Activated T-cell treated with anti-CD3 and anti-CD28 coated beads for 48 hours (primary cell): ENCODE results near the gene CD44.
A peak's percentile ranks its signal among the peaks of the same experiment; 100 is the strongest.
"Not testable (repeated sequence)": the region's sequence is repeated elsewhere in the genome, so short reads cannot be mapped to it uniquely, and the experiment has no call there.

Experiments
- DNase-seq: peaks from one replicate; pipeline ENCODE4 v3.0.0-alpha.2; 2020; ENCODE audit warnings: low read depth

Gene CD44

GRCh38 chr11:35138943-35139721 lies at the start of gene CD44:
CD44 (plus strand) TSS chr11:35139171; CDS start chr11:35139304, 133 bp downstream.
- DNase-seq = peak; percentile 58

DNA sequence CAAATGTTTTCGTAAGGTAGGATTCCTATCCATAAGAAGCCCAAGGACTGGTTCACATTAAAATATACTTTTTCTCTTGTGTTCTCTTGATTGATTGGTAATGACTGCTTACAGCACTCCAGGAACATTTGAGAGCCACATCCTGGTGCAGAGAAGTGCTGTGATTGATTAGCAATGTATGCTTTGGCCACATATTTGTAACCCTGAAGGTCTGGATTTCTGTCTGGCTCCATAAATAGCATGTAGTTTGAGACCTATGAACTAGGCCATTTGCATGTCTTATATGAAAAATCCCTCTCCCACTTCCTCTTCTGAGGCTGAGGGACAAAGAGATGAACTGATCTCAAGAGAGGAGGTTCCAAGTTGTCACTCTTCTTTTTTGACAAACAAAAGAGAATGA lies 49.3 kb upstream of the CD44 start:
- no peak for DNase-seq

GRCh38 chr11:35090125-35090524 lies 48.8 kb upstream of the CD44 start:
- DNase-seq = no peak

- not testable (repeated sequence) for DNase-seq
Measured at GRCh38 chr11:35090991-35091390, 48.0 kb upstream of the CD44 start.

DNA sequence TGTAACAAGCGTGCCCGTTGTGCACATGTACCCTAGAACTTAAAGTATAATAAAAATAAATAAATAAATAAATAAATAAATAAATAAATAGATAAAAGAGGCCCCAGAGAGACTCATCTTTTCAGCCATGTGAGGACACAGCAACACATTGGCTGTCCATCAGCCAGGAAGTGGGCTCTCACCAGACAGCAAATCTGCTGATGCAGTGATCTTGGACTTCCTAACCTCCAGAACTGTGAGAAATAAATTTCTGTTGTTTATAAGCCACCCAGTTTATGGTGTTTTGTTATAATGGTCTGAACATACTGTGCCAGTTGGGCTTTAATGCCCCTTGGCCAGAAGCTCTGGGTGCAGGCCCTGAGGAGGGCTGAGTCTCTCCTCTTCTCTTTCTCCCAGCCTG lies 42.2 kb upstream of the CD44 start:
- DNase-seq = no peak

DNA sequence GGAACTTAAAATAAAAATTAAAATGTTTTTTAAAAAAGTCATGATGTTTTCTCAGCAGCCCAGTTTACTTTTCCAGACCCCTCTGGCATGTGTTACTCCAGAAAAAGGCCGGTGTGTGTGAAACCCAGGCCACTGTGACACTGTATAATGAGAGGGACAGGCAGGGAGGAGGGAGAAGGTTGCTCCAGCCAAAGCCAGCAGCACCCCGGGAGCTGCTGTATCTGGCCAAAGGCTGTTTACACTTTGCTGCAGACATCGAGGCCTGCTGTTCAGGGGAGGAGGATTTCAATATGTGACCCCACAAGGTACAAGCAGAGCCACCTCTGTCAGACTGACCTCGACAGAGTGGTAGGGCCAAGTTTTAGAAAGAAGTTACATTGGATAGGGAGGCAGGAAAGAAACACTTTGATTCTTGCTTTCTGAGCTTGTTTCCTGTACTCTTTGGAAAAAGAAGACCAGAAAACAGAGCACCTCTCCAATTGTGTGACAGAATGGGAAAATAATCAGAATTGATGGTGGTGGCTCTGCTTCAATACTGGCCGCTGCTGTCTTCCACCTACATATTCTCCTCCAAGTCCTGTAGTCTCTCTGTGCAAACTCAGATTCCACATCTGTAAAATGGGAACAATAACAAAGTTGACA lies 41.0 kb upstream of the CD44 start:
- DNase-seq = no peak

- DNase-seq = no peak
Measured at GRCh38 chr11:35098855-35099254, 40.1 kb upstream of the CD44 start.

GRCh38 chr11:35099278-35100012 lies 39.5 kb upstream of the CD44 start:
- no peak for DNase-seq

DNA sequence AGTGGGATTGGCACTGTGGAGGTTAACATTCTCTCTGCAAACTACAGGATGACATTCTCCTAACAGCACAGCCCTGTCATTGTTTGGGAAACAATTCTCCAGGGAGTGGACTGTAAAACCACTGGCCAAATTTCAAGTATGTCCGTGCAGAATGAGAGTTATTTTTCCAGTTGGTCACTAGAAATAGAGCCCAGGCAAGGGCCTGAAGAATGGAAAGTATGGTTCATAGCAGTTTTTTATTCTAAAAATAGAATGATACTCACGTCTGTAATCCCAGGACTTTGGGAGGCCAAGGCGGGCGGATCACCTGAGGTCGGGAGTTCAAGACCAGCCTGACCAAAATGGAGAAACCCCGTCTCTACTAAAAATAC lies 39.0 kb upstream of the CD44 start:
- no peak for DNase-seq

DNA sequence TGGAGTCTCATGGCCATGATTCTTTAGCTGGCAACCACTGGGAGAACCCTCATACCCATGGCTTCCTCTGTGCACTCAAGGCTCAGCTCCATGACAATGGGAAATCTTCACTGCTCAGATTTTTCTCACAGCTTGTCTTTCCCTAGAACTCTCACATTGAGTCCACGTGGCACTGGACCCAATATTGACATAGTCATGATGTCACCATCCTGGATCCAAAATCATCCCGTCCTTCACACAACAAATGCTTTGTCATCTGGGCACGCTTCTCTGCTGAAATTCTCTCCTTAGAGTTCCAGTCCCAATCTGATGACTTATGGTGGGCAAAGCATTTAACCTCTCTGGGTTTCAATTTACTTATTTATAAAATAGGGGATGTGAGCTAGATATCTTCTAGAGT lies 37.7 kb upstream of the CD44 start:
- no peak for DNase-seq

DNA sequence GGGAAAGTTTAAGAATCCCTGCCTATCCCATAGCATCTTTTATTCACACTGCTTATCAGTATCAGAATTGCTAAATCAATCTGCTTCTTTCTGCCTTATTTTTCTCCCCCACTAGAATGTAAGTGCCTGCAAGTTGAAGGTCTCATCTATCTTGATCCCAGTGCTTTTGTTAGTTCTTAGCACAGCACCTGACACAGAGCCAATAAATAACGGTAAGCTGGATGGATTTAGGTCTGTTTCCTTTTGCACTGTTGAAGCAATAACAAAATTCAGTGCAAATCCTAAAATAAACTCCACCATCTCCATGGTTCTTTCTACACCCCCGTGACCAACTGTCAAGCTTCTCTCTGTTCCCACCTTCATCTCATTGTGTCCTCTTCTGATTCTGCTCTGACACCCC lies 36.7 kb upstream of the CD44 start:
- no peak for DNase-seq

DNA sequence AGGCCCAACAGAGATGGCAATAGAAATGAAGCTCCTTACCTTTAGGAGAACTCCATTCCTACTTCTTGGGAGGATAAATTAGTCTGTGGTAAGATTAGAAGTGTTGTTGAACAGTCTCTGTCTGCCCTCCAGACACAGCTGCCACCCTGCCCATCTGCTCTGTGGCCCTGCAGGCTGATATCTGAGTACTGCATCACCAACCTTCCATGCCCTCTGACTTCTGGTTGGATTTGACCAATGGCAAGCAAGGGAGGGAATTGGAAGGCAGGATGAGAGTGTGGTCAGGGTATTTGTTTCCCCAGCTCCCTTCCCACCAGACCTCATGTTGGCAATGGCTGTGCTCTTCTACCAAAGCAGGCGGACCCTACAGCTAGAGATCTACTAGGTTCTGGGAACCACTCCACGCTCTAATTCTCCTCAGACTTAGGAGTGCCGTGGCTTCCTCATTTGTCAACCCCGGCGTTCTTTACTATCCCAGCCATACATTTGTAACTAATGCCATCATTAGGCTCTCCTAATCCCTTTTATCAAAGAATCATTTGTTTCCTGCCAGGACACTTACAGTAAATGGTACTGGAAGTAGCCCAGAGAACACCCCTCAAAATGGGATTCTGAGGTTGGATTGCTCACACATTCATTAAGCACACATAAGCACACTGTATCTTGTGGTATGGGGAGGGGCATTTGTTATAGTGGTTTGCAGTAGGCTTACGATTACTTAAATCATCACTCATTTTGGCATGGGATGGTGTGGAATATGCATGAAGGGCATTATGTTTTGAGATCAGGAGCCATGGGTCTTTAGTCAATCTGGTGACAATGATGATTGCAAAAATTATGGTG lies 35.4 kb upstream of the CD44 start:
- no peak for DNase-seq

DNA sequence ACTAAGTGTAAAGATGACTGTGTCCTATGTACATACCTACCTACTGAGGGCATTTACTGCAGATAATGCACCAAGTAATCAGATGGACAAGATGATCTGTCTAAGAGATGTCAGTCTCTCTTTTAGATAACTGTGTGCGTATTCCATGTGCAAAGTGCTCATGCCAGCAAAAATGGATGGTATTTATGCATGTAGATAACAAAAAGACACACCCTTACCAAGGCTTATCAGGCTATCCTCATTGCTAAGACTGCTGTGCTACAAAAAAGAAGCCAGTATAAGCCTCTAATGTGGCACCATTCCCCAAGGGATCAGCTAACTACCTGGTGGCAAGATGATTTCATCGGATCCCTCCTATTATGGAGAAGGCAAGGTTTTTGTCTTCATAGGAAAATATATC lies 34.3 kb upstream of the CD44 start:
- DNase-seq = no peak

DNA sequence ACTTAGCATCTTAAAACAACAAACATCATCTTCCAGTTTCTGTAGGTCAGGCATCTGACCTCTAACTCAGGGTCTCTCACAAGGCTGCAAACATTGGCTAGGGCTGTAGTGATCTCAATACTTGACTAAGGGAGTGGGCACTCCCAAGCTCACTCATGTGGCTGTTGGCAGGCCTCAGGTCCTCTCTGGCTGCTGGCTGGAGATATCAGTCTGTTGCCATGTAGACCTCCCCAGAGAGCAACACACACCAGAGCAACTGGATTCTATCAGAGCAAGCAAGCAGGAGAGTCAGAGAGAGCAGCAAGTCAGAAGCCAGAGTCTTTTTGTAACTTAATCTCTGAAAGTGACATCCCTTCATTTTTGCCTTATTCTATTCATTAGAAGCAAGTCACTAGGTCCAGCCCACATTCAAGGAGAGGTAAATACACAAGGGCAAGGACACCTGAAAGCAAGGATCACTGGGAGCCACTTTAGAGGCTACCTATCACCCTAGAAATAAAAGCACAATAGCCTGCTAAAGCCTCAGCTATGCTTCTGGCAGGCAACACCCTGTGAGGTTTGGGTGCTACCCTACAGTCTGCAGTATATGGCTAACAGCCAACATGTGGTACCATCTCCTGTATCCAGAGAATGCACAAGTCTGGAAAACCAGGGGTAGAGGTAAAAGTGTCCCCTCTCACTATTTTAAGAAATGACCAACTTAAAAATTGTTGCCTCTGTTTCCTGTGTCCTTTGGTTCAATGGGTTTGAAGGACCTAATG lies 33.5 kb upstream of the CD44 start:
- no peak for DNase-seq

DNA sequence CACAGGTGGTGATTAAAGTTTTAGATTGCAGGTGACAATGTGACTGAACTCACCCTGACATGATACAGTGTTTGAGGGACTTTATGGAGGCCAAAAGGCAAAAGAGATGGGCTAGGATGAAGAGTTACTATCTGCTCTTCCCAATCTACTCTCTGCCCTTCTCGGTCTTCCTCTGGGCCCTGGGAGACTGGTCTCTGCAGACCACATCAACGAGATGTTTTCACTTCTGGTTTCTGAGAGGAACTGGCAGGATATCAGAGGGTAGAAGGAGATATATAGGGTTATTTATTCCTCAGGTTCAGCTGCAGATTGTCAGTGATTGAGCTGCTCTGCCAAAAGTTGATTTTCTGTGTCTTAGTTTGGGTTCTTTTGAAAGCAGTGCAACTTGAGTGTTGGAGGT lies 32.4 kb upstream of the CD44 start:
- DNase-seq = no peak

GRCh38 chr11:35107861-35108260 lies 31.1 kb upstream of the CD44 start:
- no peak for DNase-seq

- DNase-seq = not testable (repeated sequence)
Measured at GRCh38 chr11:35108336-35108735, 30.6 kb upstream of the CD44 start.

GRCh38 chr11:35109041-35109440 lies 29.9 kb upstream of the CD44 start:
- DNase-seq = no peak

DNA sequence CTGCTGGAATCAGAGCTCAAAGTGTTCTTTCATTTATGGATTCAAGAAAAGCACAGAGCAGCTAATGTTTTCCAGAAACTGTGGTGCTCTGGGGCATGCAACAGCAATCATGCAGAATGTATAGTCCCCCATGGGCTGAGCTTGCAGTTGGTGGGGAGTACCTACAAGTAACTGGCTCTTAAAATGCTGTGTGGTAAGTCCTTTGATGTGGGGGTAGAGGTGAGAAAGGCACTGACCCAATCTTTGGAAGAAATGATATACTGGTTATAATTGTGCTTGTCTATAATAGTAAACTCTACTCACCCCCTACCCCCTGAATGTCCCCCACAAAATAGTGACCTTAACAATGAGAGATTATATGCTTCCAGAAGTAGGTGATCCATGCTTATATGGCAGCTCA lies 29.1 kb upstream of the CD44 start:
- no peak for DNase-seq

- no peak for DNase-seq
Measured at GRCh38 chr11:35111161-35112055, 27.6 kb upstream of the CD44 start.
